H9 (cell line): ENCODE measurements around the gene LAMA5. TPM values are rescaled to one million over a fixed set of nuclear protein-coding genes. Genes with fewer than 3 reads are reported as not detected.

ENCODE experiments used
- DNase-seq: peaks from one replicate; pipeline ENCODE4 v3.0.0-alpha.2; 2017
- H2AFZ ChIP-seq: one replicate; pipeline ENCODE4 v1.6.1; 2013; ENCODE audit warnings: mild to moderate bottlenecking, low read length, control low read depth, moderate library complexity
- H2AK5ac ChIP-seq: 2 replicates; pipeline ENCODE4 v1.6.1; 2013; ENCODE audit warnings: low read length, control low read depth, mixed read lengths; ENCODE audit not compliant: insufficient read length
- H2BK120ac ChIP-seq: one replicate; pipeline ENCODE4 v1.6.1; 2013; ENCODE audit warnings: low read depth, mild to moderate bottlenecking, low read length, control low read depth, inconsistent platforms; ENCODE audit not compliant: poor library complexity, severe bottlenecking
- H2BK12ac ChIP-seq: 2 replicates; pipeline ENCODE4 v1.6.1; 2013; ENCODE audit warnings: low read length, control low read depth, mixed read lengths, low read depth; ENCODE audit not compliant: insufficient read length
- H2BK15ac ChIP-seq: 2 replicates; pipeline ENCODE4 v1.6.1; 2013; ENCODE audit warnings: low read depth, low read length, control low read depth
- H2BK20ac ChIP-seq: one replicate; pipeline ENCODE4 v1.6.1; 2013; ENCODE audit warnings: low read depth, mild to moderate bottlenecking, low read length, control low read depth, inconsistent platforms; ENCODE audit not compliant: poor library complexity, severe bottlenecking
- H2BK5ac ChIP-seq: 2 replicates; pipeline ENCODE4 v1.6.1; 2013; ENCODE audit warnings: low read length, control low read depth, mixed read lengths; ENCODE audit not compliant: insufficient read length
- H3K14ac ChIP-seq: 2 replicates; pipeline ENCODE4 v1.6.1; 2013; ENCODE audit warnings: low read length, control low read depth; ENCODE audit not compliant: insufficient read depth
- H3K18ac ChIP-seq: 2 replicates; pipeline ENCODE4 v1.6.1; 2013; ENCODE audit warnings: low read depth, mild to moderate bottlenecking, mixed read lengths, low read length, control low read depth; ENCODE audit not compliant: insufficient read length
- H3K23ac ChIP-seq: 2 replicates; pipeline ENCODE4 v1.6.1; 2013; ENCODE audit warnings: low read length, control low read depth, mixed read lengths, low read depth; ENCODE audit not compliant: insufficient read length
- H3K23me2 ChIP-seq: 2 replicates; pipeline ENCODE4 v1.6.1; 2013; ENCODE audit warnings: low read depth, mild to moderate bottlenecking, mixed read lengths, low read length, control low read depth; ENCODE audit not compliant: insufficient read length, poor library complexity, severe bottlenecking
- H3K27ac ChIP-seq: 2 replicates; pipeline ENCODE4 v1.5.1; 2013; ENCODE audit warnings: low read length, control low read depth, mixed read lengths, low read depth; ENCODE audit not compliant: insufficient read length
- H3K27me3 ChIP-seq: 2 replicates; pipeline ENCODE4 v1.6.1; 2013; ENCODE audit warnings: low read length, control low read depth, inconsistent platforms; ENCODE audit not compliant: insufficient read depth
- H3K4ac ChIP-seq: 2 replicates; pipeline ENCODE4 v1.6.1; 2013; ENCODE audit warnings: low read depth, mild to moderate bottlenecking, control low read depth, inconsistent platforms, low read length, moderate library complexity
- H3K4me1 ChIP-seq: 2 replicates; pipeline ENCODE4 v1.6.1; 2013; ENCODE audit warnings: low read length, control low read depth, inconsistent platforms; ENCODE audit not compliant: insufficient read depth
- H3K4me2 ChIP-seq: 2 replicates; pipeline ENCODE4 v1.6.1; 2013; ENCODE audit warnings: low read length, control low read depth, mixed read lengths; ENCODE audit not compliant: insufficient read length, insufficient read depth
- H3K56ac ChIP-seq: 2 replicates; pipeline ENCODE4 v1.6.1; 2013; ENCODE audit warnings: low read depth, mild to moderate bottlenecking, mixed read lengths, low read length, control low read depth; ENCODE audit not compliant: insufficient read length
- H3K79me1 ChIP-seq: 2 replicates; pipeline ENCODE4 v1.6.1; 2013; ENCODE audit warnings: low read depth, mild to moderate bottlenecking, moderate library complexity, low read length, control low read depth, inconsistent platforms; ENCODE audit not compliant: insufficient read depth, poor library complexity, severe bottlenecking
- H3K79me2 ChIP-seq: 2 replicates; pipeline ENCODE4 v1.6.1; 2013; ENCODE audit warnings: low read length, control low read depth, inconsistent platforms; ENCODE audit not compliant: insufficient read depth
- H3K9ac ChIP-seq: 2 replicates; pipeline ENCODE4 v1.6.1; 2013; ENCODE audit warnings: low read length, control low read depth, mixed read lengths; ENCODE audit not compliant: insufficient read length; ENCODE audit errors: extremely low read depth
- H3K9me3 ChIP-seq: one replicate; pipeline ENCODE4 v1.6.1; 2013; ENCODE audit warnings: low read depth, low read length, inconsistent platforms; ENCODE audit not compliant: control insufficient read depth
- H3T11ph ChIP-seq: one replicate; pipeline ENCODE4 v1.6.1; 2013; ENCODE audit warnings: mild to moderate bottlenecking, low read length, control low read depth, inconsistent platforms
- H4K20me1 ChIP-seq: one replicate; pipeline ENCODE4 v1.6.1; 2013; ENCODE audit not compliant: control insufficient read depth, insufficient read length, insufficient read depth
- H4K5ac ChIP-seq: 2 replicates; pipeline ENCODE4 v1.6.1; 2013; ENCODE audit warnings: low read depth, mild to moderate bottlenecking, mixed read lengths, low read length, control low read depth; ENCODE audit not compliant: insufficient read length
- H4K8ac ChIP-seq: replicated peaks from 2 replicates; pipeline ENCODE4 v1.6.1; 2013; ENCODE audit warnings: low read length, control low read depth, mixed read lengths, low read depth; ENCODE audit not compliant: insufficient read length
- H4K91ac ChIP-seq: 2 replicates; pipeline ENCODE4 v1.6.1; 2013; ENCODE audit warnings: low read depth, mild to moderate bottlenecking, moderate library complexity, mixed read lengths, low read length, control low read depth; ENCODE audit not compliant: insufficient read length
- H3K27ac Mint-ChIP-seq, 3 experiments: 2 replicates in 2 of 3; 3 replicates in 1 of 3; pipeline ENCODE4 v1.8.0; 2020 to 2021; ENCODE audit warnings: mixed read lengths in 3 of 3, mild to moderate bottlenecking in 1 of 3, moderate library complexity in 1 of 3
- H3K27me3 Mint-ChIP-seq: 2 replicates; pipeline ENCODE4 v1.8.0; 2021; ENCODE audit warnings: low read depth, mild to moderate bottlenecking, moderate library complexity, mixed read lengths
- H3K36me3 Mint-ChIP-seq, 3 experiments: 2 replicates in 2 of 3; 3 replicates in 1 of 3; pipeline ENCODE4 v1.8.0; 2020 to 2021; ENCODE audit warnings: low read depth in 3 of 3, mixed read lengths in 3 of 3; ENCODE audit not compliant: insufficient read depth in 1 of 3
- H3K4me1 Mint-ChIP-seq, 2 experiments: 2 replicates each; pipeline ENCODE4 v1.8.0; 2020; ENCODE audit warnings: mixed read lengths in 2 of 2
- H3K4me3 Mint-ChIP-seq, 2 experiments: 2 replicates in 1 of 2; 3 replicates in 1 of 2; pipeline ENCODE4 v1.8.0; 2020 to 2021; ENCODE audit warnings: mild to moderate bottlenecking in 2 of 2, mixed read lengths in 2 of 2, moderate library complexity in 1 of 2
- H3K9me3 Mint-ChIP-seq, 2 experiments: 2 replicates in 1 of 2; 3 replicates in 1 of 2; pipeline ENCODE4 v1.8.0; 2020; ENCODE audit warnings: mild to moderate bottlenecking in 2 of 2, mixed read lengths in 2 of 2, moderate library complexity in 1 of 2
- CTCF ChIP-seq: fragments of 200-600 bp; sonication (generic); conservative IDR thresholded peaks from 3 replicates; pipeline ENCODE4 v1.8.0; 2021; ENCODE audit warnings: antibody characterized with exemption, mild to moderate bottlenecking
- WGBS: extraction: QIAGEN DNeasy Blood & Tissue Kit; methylation state at CpG from one replicate; pipeline ENCODE4 v1.1.7; 2013; ENCODE audit warnings: missing lambda C conversion rate, low lambda C conversion rate, mixed read lengths; ENCODE audit not compliant: insufficient read length; ENCODE audit errors: extremely low coverage; 5-methylcytosine and 5-hydroxymethylcytosine counted together
- total RNA-seq: library from RNA; stranded (reverse); gene quantifications from 2 replicates; pipeline ENCODE4 v1.2.1, GENCODE V29; 2021

The LAMA5 gene
- total RNA-seq, 1 experiment from 2014 or later: 200 TPM

GRCh38 chr20:62287129-62287528, 80.0 kb downstream of the LAMA5 start:
- H3K9me3 Mint-ChIP-seq: no peaks in the 10 kb centered on the region; a peak in 1 of 5 replicates
- Histone ChIP-seq H2AK5ac (no peak overlapping the region), H4K5ac (no peak overlapping the region), H2BK12ac (no peak overlapping the region), H3T11ph (no peak overlapping the region), H3K56ac (no peak overlapping the region), H3K4ac (no peak overlapping the region), H3K9me3 (no peaks in the 10 kb centered on the region), H3K9ac (no peak overlapping the region), H3K79me2 (no peaks in the 10 kb centered on the region), H3K18ac (no peak overlapping the region), H3K23me2 (no peaks in the 10 kb centered on the region), H2BK5ac (no peak overlapping the region), H3K23ac (no peak overlapping the region), H3K27ac (no peak overlapping the region), H3K4me1 (no peaks in the 10 kb centered on the region), H4K20me1 (peaks cover 3% of the 10 kb centered on the region), H2BK15ac (no peak overlapping the region), H4K91ac (no peak overlapping the region), H4K8ac (no peak overlapping the region), H3K4me2 (no peak overlapping the region), H3K27me3 (no peaks in the 10 kb centered on the region), H2AFZ (no peak overlapping the region), H3K14ac (no peak overlapping the region), H3K79me1 (no peaks in the 10 kb centered on the region), H2BK120ac (no peak overlapping the region), H2BK20ac (no peak overlapping the region)
- no peak overlapping the region; a peak in 1 of 7 replicates for H3K27ac Mint-ChIP-seq
- H3K27me3 Mint-ChIP-seq: no peaks in the 10 kb centered on the region
- whole genome bisulfite sequencing: no CpG with 5 or more reads among the region's 6 CpGs
- H3K4me3 Mint-ChIP-seq: no peak overlapping the region
- no peak for TF ChIP-seq CTCF
- H3K4me1 Mint-ChIP-seq: no peaks in the 10 kb centered on the region
- no peak for DNase-seq
- peaks cover 8 to 48% (median 35%) of the 10 kb centered on the region in 3 experiments; a peak in 6 of 7 replicates for H3K36me3 Mint-ChIP-seq
